ENCODE measurements around the gene LRBA.

LRBA gene

GRCh38 chr4:150242820-150243458 is 772.1 kb downstream of the LRBA start:
- DNase-seq (ENCODE audit: low read depth), result peak; percentile 38

- DNase-seq (ENCODE audit: low read depth), result no peak
Observed at GRCh38 chr4:150240011-150240410, 775.1 kb downstream of the LRBA start.

- no peak for DNase-seq (ENCODE audit: low read depth)
Observed at GRCh38 chr4:150238591-150238990, 776.5 kb downstream of the LRBA start.

- peak; percentile 98 for DNase-seq (ENCODE audit: low read depth)
Observed at GRCh38 chr4:150237110-150237872, 777.8 kb downstream of the LRBA start.

- DNase-seq (ENCODE audit: low read depth), result peak; percentile 48
Observed at GRCh38 chr4:150236626-150237025, 778.5 kb downstream of the LRBA start.

- peak; percentile 70 for DNase-seq (ENCODE audit: low read depth)
Observed at GRCh38 chr4:150235808-150236271, 779.2 kb downstream of the LRBA start.

- DNase-seq (ENCODE audit: low read depth), result no peak
Observed at GRCh38 chr4:150235317-150235716, 779.8 kb downstream of the LRBA start.

- DNase-seq (ENCODE audit: low read depth), result peak; percentile 38
Observed at GRCh38 chr4:150234246-150234645, 780.8 kb downstream of the LRBA start.

- DNase-seq (ENCODE audit: low read depth), result no peak
Observed at GRCh38 chr4:150232029-150232428, 783.1 kb downstream of the LRBA start.

- peak; percentile 12 for DNase-seq (ENCODE audit: low read depth)
Observed at GRCh38 chr4:150231107-150231770, 783.8 kb downstream of the LRBA start.

- DNase-seq (ENCODE audit: low read depth), result no peak
Observed at GRCh38 chr4:150230561-150230960, 784.5 kb downstream of the LRBA start.

GRCh38 chr4:150229520-150229919 is 785.6 kb downstream of the LRBA start:
- DNase-seq (ENCODE audit: low read depth), result peak; percentile 41

- peak; percentile 78 for DNase-seq (ENCODE audit: low read depth)
Observed at GRCh38 chr4:150224896-150225591, 790.0 kb downstream of the LRBA start.

GRCh38 chr4:150219841-150220240 is 795.2 kb downstream of the LRBA start:
- no peak for DNase-seq (ENCODE audit: low read depth)

- DNase-seq (ENCODE audit: low read depth), result no peak
Observed at GRCh38 chr4:150218447-150218846, 796.6 kb downstream of the LRBA start.

GRCh38 chr4:150217808-150218207 is 797.3 kb downstream of the LRBA start:
- DNase-seq (ENCODE audit: low read depth), result no peak

- DNase-seq (ENCODE audit: low read depth), result peak; percentile 77
Observed at GRCh38 chr4:150217192-150217591, 797.9 kb downstream of the LRBA start.

GRCh38 chr4:150216726-150217125 is 798.4 kb downstream of the LRBA start:
- no peak for DNase-seq (ENCODE audit: low read depth)

GRCh38 chr4:150215601-150216000 is 799.5 kb downstream of the LRBA start:
- DNase-seq (ENCODE audit: low read depth), result no peak

All from amniotic epithelial cell (primary cell).